Activated naive CD4-positive, alpha-beta T cell treated with Interleukin-2 at 50 U/mL for 16 hours (primary cell): ENCODE results near the gene VPS52.
"Not testable (repeated sequence)": the region's sequence is repeated elsewhere in the genome, so short reads cannot be mapped to it uniquely, and the experiment has no call there.

ENCODE experiments used
- DNase-seq: peaks from one replicate; pipeline ENCODE4 v3.0.0-alpha.2; 2020

The VPS52 gene

DNA sequence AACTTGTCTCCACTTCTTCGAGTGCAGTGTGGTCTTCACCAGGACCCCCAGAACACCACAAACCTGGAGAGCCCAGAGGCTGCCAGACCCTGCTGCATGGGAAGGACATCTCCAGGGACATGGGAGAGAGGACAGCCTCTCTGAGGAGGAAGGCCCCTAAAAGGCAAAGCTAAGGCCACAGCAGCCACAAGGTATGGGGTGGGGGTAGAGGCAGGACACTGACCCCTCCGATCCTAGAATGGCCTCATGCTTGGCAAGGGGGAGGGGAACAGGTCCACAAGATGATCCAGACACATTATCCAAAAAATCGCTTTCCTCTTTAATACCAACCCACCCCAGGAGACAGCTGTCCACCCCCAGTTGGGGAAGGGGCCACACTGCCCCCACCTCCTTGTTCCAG lies 7.1 kb upstream of the VPS52 start:
- DNase-seq = no peak

DNA sequence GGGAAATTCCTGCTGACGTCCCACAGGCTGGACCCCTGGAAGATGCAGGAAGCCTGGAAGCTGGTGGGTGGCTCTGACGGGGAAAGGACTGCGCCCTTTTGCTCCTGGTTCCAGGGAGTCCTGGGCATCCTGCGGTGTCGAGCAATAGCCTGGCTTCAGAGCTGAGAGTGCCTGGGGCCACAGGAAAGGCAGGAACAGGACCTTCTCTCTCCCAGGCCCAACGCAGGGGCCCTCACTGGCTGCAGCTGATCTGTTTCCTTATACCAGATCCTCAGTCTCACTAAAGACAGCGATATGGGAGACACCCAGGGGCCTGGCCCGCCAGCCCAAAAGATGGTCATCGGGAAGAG lies 6.7 kb upstream of the VPS52 start:
- no peak for DNase-seq

DNA sequence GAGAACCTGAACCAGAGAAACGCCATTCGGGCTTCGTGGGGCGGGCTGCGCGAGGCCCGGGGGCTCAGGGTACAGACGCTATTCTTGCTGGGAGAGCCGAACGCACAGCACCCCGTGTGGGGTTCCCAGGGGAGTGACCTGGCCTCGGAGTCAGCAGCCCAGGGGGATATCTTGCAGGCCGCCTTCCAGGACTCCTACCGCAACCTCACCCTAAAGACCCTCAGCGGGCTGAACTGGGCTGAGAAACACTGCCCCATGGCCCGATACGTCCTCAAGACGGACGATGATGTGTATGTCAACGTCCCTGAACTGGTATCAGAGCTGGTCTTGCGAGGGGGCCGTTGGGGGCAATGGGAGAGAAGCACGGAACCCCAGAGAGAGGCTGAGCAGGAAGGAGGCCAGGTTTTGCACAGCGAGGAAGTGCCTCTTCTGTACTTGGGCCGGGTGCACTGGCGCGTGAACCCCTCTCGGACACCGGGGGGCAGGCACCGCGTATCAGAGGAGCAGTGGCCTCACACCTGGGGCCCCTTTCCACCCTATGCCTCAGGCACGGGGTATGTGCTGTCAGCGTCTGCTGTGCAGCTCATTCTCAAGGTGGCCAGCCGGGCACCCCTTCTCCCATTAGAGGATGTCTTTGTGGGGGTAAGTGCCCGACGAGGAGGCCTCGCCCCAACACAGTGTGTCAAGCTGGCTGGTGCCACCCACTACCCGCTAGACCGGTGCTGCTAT lies 6.2 kb upstream of the VPS52 start:
- DNase-seq = peak; percentile 33

DNA sequence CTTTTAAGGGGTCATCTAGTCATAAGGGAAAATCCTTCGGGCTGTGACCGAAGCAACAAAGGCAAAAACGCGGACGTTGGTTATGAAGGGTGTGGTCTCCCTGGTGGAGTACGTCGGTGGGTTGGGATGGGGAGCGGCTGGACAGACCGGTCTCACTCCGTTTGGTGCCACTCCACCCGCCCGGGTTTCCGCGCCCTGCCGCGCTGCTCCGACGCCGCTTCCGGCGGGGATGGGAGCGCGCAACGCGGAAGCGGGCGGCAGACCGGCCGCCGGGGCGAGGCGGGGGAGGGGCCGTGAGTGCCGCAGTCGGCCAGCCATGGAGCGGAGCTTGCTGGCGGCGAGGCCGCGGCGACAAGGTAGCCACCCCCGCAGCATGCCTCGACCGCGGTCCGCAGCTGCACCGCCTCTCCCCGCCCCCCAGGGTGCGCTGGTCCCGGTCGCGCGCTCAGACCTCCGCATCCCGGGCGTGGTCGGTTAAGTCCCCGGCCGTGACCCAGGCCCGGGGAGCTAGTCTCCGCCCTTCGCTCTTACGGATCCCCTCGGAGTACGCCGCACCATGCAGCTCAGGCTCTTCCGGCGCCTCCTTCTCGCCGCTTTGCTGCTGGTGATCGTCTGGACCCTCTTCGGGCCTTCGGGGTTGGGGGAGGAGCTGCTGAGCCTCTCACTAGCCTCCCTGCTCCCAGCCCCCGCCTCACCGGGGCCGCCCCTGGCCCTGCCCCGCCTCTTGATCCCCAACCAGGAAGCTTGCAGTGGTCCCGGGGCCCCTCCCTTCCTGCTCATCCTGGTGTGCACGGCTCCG lies 5.4 kb upstream of the VPS52 start, which contains the start of gene B3GALT4:
B3GALT4 (plus strand) TSS at position 260 of the 799 bp plus-strand sequence; CDS start at position 557, 297 bp downstream.
- DNase-seq = peak; percentile 76

DNA sequence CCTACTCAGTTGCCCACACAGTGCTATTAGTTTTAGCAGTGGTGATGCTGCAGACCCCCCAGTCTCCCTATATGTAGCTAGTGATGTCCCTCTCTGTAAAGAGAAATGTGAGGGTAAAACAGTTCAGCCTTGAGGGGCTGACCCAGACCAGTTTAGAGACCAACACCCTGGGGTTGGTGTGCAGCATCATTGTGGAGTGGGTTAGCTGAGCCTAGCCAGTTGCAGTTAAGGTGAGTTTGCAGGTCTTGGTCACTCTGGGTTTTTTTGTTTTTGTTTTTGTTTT lies 4.8 kb upstream of the VPS52 start:
- DNase-seq = no peak

DNA sequence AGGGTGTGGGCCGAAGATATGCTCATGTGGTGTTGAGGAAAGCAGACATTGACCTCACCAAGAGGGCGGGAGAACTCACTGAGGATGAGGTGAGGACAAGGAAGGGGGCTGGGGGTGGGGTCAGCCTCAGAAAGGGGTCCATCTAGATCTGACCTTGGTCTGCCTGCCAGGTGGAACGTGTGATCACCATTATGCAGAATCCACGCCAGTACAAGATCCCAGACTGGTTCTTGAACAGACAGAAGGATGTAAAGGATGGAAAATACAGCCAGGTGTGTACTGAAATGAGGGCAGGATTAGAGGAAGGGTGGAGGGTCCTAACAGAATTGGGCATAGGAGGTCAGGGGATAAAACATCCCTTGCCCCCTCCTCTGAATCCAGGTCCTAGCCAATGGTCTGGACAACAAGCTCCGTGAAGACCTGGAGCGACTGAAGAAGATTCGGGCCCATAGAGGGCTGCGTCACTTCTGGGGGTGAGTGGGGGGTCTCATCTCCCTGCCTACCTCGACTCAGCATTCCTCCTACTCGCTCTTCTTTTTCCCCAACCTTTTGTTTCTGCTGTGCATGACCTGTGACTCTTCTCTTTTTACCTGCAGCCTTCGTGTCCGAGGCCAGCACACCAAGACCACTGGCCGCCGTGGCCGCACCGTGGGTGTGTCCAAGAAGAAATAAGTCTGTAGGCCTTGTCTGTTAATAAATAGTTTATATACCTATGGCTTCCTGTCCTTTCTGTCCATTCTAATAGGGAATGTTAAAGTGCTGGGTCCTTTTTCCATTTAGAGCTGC lies 4.3 kb upstream of the VPS52 start:
- DNase-seq = not testable (repeated sequence)

DNA sequence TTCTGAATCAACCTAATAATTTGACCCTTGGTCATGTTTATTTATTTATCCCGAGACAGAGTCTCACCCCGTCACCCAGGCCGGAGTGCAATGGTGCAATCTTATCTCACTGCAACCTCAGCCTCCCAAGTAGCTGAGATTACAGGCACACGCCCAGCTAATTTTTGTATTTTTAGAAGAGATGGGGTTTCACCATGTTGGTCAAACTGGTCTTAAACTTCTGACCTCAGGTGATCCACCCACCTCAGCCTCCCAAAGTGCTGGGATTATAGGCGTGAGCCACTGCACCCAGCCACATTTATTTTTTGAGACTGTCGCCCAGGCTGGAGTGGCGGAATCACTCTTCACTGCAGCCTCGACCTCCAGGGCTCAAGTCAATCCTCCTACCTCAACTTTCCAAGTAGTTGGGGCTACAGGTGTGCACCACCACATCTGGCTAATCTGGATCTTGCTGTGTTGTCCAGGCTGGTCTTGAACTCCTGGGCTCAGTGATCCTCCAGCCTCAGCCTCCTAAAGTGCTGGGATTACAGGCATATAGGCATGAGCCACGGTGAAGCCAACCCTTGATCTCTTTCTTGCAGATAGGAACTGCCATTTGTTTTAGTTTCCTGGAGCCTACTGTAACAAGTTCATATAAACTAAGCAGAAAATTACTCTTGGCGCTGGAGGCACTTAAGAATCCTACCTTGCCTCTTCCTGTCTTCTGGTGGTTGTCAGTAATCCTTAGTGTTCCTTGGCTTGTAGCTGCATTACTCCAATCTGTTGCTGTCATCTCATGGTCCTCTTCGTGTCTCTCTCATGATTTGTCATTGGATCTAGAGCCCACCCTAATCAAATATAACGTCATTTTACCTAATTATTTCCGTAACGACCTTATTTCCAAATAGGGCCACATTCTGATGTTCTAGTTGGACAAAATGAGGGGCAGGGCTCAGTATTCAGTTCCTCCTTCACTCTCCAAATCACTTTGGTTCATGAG lies 2.5 kb upstream of the VPS52 start:
- no peak for DNase-seq

DNA sequence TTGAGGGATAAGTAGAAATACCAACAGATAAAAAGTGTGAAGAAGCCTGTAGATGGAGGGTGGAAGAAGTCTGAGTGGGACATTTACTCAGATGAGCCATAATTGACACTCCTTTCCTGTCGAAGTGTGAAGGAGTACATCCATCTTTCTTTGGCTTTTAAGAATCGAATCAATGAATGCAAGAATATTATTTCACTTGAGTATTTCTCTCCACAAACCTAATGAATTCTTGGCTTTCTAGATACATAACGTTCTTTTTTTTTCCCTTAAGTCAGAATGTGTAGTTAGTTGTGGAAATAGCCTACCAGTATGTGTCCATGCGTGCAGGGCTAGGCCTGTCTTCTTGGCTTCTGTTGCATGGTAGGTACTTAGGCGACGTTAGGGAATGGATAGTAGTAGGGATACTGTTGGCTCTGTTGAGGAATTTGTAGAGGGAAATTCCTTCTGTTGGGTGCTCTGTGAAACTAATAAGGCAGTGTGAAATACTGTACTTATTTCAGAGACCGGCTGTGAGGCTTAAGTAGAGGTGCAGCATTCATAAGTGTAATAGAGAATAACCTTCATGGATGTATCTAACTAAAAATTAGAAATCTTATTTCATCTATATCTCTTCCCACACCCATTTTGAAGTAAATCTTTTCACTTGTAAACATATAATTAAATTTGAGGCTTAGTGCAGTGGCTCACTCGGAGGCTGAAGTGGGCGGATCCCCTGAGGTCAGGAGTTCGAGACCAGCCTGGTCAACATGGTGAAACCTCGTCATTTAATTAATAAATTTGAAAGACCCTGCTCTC lies 1.6 kb upstream of the VPS52 start:
- DNase-seq = no peak

DNA sequence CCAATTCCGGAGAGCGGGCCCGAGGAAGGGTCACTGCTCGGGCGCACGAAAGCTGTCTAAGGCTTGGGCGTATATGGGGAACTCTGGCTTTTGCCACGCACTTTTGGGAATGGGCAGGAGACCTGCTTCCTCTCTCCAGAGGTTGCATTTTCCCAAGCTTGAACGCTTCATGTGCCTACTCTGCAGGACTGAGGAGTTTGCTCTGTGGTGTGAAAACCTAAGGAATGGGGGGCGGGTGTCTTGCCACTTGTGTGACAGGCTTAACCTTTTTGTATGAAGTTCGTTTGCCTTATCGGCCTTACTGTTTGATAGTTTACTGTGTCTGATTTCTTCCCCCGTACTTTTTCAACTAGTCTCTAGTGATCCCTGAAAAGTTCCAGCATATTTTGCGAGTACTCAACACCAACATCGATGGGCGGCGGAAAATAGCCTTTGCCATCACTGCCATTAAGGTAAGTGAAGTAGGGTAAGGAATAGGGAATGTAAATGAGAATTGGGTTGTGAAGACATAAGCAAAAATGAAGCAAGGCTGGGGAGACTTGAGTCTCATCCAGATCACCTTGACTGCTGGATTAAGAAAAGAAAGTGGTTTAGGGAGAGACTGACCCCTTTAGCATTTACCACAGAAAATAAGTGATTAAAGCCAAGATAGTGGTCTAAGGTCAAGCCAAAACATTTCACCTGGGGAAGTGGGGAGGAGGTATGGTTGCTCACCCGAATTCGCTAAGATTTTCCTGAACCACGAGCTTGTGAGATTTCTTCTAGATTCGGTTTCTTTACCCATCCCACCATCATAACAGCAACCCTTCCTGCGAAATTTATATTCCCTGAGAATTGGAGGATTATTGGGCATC lies 826 bp upstream of the VPS52 start:
- no peak for DNase-seq

DNA sequence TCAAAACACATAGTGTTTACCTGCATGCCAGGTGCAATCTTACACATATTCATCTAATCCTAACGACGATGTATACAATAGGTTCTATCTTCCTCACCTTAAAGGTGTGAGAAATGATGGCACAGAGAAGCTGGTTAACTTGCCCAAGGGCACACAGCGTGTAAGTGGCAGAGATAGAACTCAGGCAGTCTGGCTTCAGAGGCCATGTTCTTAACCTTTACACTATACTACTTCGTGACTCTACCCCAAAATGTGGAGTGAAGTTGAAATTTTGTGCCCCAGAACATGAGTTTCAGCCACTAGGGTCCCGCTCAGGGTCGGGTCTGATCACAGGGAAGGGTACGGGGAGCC lies 584 bp downstream of the VPS52 start:
- no peak for DNase-seq

DNA sequence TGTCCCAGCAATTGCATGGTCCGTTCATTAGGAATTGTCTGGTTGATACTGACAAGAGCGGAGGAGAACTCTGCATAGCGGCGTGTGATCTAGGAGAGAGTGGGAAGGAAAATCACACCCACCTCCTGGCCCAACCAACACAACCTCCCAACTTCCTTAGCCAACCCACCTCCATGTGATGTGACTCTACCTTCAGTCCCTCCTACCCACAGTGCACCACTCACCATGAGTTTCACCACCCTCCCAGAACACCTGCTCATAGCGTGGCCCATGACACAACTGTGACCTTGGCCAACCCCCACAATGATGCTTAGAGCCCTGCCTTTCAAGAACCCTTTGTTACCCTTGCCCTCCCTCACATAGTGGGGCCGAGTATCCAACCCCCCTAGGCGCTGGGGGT lies 7.7 kb downstream of the VPS52 start:
- DNase-seq = no peak

DNA sequence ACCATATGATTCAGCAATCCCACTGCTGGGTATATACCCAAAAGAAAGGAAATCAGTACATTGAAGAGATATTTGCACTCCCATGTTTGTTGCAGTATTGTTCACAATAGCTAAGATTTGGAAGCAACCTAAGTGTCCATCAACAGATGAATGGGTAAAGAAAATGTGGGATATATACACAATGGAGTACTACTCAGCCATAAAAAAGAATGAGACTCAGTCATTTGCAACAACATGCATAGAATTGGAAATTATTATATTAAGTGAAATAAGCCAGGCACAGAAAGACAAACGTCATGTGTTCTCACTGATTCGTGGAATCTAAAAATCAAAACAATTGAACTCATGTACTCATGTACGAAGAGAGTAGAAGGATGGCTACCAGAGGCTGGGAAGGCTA lies 9.2 kb downstream of the VPS52 start:
- not testable (repeated sequence) for DNase-seq

DNA sequence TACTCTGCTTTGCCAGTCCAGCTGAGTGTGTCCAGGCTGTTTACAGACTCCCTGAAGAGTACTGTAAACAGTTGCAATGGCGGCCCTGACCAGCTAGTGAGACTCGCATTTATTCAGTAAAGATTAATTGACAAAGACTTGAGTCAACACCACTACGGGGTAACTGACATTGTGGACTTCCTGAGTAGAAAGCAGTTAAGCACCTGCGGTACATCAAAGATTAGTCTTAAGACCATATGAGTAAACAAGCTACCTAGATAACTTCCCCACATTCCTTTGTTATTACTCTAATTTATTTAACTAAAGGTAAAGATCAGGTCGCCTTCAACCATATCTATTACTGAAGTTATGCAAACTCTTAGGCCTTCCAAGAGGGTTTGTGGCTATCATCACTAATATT lies 12.6 kb downstream of the VPS52 start:
- DNase-seq = no peak

DNA sequence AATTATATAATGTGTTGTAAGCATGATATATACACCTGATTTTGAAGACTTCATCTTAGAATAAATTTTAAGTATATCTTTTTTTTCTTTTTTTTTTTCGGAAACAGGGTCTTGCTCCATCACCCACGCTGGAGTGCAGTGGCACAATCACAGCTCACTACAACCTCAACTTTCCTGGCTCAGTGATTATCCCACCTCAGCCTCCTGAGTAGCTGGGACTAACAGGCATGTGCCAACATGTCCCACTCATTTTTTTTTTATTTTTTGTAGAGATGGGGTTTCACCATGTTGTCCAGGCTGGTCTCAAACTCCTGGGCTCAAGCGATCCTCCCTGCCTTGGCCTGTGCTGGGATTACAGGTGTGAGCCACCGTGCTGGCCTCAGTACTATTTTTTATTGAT lies 17.1 kb downstream of the VPS52 start:
- no peak for DNase-seq

DNA sequence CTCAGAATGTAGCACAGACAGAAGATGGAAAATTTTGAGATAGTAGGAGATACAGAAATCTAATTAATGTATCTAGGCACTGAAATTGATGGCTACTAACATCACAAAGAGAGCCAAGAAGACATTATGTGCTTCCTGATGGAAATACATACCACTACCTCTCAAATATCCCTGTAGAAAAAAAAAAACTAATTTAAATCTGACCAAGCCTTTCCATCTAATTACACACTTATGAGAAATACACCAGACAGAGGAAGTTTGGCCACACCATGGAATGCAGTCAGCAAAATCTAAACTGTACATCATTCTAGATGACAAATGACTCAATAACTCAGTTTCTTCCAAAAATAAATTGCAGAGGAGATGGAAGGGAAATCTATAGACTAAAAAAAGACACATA lies 18.9 kb downstream of the VPS52 start:
- no peak for DNase-seq

DNA sequence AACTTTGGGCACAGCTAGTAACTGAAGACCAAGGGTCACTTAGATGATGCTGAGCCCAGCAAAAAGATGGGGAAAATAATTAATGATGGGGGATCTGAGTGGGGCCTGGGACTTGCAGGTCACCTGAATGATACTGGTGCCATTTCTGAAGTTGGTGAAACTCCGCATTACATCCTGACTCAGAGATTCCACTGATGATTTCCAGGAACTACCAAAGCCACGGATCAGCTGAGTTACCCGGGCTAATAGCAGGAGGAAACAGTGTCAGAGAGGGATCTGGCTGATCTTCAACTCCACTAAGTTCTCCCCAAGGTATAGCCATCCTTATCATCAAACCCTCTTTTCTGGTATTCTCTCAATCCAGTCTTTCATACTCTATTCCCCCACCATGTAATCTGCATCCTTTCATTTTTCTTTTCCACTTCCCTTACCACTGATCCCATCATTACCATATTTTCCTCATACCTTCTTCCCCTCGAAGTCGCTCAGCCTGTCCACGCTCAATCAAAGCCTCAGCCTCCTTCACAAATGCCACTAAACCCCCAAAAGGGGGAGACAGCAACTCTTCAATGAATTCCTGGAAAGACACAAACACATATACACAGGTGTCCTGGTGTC lies 20.2 kb downstream of the VPS52 start:
- no peak for DNase-seq

DNA sequence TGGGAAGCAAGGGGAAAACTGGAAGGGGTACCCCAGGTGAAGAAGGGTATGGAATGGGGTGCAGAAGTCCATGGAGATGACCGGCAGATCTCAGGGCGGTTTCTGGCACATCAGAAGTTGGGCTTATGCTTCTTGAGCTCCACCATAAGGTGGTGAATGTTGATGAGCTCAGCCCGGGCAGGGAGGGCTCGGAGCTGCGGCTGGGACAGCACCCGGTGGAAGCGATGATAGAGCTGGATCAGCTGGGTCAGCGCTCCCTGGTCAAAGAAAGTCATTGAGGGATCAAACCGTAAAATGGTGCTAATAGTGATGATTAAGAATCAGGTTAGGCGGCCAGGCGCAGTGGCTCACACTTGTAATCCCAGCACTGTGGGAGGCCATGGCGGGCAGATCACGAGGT lies 20.9 kb downstream of the VPS52 start:
- DNase-seq = no peak

DNA sequence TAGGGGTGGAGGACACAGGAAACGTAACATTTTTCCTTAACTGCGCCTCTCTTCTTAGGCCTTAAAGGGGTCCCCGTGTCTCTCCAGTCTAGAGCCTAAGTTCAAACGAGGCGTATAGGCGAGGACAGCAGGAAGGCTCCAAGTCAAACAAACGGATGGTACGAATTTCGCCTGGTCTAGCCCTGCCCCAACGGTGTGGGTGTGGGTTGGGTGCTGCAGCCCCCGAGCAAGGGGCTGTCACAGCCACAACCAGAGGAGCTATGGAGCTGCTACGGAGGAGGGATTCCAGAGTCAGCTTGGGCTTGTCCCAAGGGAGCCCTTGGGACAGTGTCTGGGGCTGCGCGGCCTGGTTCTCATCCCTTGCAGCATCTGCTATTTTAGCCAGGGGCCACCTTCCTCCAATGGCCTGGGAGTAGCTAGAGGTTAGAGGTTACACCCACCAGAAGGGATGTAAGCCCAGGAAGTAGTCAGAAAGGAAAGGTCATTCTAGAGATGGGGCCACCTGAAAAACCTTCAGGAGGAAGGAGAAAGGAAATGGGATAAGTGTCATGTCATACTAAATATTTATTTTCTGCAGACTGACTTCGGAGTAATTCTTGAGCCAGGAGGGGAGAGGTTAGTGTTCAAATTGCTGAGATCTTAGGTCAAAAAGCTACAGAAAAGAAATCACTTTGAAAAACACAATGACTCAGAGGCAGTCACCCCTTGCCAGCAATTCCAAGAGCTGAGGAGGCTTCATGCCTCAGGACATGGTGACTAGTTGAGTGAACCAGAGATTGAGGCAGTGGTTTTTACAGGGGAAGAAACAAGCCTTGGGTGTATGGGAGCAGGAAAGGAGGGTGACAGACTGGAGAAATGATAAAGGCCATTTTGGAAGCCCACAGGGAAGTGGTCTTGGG lies 21.7 kb downstream of the VPS52 start:
- DNase-seq = no peak
